DMS 273 treated with DMSO at 0.1 percent for 48 hours (cell line): Measurements from ENCODE around the gene FAM83B.
"Not testable (repeated sequence)": the region's sequence is repeated elsewhere in the genome, so short reads cannot be mapped to it uniquely, and the experiment has no call there.

Experiments
- DNase-seq: peaks from one replicate; lab custom pipeline; 2025; lab: John Stamatoyannopoulos, UW

FAM83B gene

DNA sequence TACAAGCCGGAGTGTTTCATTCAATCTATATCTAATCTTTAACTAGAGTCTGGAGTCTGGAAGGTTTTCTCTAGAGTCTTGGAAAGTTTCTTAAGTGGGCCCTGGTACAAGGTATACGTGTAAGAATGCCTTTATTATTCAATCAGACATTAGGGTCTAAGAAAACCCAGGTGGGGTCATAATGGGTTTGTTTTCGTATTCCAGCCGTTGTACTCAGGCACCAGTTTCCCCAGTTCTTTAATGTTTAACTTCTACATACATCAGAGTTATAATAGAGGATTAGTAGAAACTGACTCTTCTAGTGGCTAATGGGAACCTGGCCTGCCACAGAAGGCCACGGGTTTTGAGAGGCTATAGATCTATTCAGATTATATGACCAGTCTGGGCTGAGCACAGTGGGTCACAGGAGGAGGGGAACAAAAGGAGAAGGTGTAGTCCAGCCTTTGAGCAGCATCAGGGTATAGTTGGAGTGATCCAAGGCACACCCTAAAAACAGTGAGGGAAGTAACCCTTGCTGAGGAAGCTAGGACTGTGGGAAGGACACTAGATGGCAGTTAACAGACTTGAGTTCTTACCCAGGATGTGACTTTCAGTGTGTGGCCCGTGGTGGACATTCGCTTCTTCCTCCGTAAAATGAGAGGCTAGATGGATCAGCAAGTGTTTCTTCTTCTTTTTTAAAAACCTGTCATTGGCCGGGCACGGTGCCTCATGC is 15.5 kb downstream of the FAM83B start:
- no peak for DNase-seq

DNA sequence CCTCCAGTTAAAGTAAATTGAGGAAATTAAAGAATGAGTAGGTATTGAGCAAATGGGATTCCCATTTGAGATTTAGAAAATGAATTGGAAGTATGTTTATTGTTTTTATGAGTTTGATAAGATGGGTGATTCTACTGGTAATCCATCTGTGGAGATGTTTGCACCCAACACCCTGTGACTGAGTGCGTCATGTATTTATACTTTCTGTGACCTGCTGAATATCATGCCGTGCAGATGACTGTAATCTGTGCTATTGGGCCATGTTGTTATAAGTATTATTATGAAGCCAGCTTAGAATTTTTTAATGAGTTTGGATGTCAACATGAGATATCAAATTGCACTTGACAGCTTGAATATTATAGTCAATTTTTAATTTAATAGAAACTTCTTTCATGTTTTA is 17.7 kb downstream of the FAM83B start:
- DNase-seq, result no peak

DNA sequence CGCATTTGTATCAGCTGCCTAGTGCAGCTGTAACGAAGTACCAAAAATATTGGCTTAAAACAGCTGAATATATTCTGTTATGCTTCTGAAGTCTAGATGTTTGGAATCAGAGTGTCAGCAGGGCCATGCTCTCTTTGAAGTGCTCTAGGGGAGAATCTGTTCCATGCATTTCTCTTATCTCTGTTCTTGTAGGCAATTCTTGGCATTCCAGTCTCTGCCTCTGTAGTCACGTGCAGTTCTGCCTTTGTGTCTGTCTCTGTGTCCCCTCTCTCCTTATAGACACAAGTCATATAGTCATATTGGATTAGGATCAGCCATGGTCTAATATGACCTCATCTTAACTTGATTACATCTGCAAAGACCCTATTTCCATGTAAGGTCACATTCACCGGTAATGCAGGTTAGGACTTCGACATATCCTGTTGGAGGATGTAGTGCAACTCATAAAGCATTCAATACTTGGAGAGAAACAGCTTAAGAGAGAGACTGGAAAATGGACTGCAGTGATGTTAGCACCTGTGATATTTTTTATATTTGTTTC is 18.6 kb downstream of the FAM83B start:
- no peak for DNase-seq

DNA sequence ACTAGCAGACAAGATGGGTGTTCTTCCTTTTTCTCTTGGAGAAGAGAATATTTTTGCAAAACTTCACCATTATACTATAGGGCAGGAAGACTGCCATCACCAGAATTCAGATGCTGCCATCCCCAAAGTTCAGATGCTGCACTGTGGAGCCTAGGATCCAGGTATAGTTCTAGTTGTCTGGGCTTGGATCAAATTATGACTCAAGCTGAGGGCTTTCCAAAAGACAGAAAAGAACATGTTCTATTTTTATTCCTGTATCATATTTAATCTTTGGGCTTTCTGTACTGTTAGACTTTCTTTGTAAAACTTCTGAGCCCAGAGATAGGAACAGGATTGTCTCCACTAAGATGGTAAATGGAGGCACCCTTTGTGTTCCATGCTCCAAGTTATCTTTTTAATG is 22.0 kb downstream of the FAM83B start:
- DNase-seq, result no peak

DNA sequence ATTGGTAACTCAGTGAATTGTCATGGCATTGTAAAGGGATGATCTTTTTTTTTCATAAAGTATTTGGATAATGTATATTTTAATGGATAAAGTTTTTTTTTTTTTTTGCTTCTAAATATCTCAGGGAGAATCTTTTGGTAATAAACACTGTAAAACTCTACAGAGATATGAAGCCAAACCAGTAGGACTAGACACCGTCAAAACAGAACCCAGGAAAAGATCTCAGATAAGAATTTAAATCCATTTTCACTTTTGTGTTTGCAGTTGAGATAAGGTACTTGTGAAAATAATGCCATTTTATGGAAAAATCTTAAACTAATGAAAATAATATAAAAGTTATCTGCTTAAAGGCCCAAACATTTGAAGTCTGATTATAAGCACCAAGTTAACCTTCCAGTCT is 27.0 kb downstream of the FAM83B start:
- no peak for DNase-seq

DNA sequence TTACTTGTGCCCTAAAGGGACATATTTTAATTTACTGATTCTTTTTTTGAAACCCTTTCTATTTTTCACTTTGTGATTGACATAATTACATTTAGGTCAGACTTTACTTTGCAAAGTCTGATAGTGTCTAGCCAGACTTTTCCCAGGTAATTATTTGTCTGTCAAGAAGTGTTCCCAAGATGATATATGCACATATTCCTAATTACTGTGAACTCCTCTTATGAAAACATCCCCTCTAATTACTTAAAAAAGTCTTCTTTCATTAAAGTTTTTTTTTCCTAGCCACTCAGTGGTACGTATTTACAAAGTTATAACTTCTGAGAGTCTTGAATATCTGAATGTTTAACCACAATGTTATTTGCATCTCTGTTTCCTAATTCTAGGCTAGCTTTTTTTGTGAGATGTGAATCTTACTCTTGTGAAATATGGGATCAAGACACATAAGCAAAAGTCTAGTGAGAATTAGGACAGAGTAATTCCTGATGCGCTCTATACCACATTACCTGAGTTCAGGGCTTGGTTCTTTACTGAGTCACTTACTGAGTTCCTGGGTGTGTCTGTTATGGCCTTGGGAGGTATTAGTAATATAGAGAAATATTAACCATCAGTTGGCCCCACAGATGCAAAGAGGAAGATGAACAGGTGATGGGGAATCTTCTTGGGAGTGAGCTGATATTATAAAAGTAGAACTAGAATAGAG is 27.9 kb downstream of the FAM83B start:
- DNase-seq, result no peak

DNA sequence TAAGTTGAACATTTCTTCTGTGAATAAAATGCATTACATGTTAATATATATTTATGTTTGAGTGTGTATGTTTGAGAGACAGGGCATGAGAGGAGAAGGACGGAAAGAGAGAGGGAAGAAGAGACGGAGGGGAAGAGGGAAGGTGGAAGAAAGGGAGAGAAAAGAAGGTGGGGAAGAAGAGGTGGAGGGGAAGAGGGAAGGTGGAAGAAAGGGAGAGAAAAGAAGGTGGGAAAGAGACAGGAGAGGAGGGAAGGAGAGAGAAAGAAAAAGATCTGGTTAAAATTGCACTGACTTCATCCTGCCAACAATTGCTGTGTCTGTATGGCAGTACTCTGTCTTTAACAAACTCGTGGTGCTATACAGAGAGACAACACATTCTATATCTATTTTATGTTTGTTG is 29.0 kb downstream of the FAM83B start:
- no peak for DNase-seq

DNA sequence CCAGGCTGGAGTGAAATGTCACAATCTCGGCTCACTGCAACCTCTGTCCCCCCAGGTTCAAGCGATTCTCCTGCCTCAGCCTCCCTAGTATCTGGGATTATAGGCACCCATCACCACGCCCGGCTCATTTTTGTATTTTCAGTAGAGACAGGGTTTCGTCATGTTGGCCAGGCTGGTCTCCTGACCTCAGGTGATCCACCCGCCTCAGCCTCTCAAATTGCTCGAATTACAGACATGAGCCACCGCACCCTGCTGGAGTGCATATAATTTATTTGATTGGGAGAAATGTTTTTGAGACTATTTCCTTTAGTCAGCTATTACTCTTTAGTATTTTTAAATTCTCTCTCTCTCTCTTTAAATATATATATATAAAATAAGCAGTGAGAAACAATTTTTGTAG is 29.8 kb downstream of the FAM83B start:
- DNase-seq, result no peak

DNA sequence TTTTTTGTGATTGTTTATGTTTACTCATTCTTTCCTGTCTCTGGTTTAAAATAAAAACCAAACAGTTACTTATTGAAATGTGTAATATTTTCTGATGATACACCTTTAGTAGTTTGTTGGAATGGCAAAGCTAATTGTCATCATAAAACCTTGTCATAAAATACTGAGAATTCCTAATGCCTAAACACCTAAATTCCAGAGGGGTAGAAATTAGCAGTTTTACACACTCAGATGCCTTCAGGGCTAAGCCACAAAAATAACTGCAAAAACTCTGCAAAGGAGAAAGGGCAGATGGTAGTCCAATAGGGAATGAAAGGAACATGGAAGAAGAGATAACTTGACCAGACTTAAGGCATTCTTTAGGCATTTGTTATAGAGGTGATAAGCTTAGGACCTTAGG is 30.3 kb downstream of the FAM83B start:
- DNase-seq, result no peak

DNA sequence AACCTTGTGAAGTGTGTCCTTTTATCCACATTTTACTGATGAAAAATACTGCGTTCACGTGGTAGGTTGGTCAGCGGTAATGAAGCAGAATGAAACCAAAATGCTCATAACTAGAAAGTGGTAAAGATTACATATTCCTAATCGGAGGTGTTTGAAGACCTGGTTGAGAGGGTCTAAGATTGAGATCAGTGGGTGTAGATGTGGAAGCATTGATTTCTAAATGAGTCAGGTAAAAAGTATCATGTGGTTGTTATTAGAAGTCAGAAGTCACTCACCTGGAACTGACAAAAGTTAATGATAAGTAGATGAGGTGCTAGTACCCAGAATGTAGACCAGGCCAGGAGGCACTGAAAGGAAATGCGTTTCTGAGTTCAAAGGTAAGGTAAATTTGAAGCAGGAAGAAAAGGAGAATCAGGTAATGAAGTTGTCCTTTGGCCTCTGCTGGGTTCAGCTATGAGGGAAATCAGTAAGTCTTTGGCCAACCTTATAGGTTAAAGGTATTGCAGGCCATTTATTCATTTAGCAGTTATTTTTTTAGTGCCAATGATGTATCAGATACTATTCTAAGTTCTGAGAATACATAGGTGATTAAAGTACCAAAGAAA is 31.2 kb downstream of the FAM83B start:
- no peak for DNase-seq

DNA sequence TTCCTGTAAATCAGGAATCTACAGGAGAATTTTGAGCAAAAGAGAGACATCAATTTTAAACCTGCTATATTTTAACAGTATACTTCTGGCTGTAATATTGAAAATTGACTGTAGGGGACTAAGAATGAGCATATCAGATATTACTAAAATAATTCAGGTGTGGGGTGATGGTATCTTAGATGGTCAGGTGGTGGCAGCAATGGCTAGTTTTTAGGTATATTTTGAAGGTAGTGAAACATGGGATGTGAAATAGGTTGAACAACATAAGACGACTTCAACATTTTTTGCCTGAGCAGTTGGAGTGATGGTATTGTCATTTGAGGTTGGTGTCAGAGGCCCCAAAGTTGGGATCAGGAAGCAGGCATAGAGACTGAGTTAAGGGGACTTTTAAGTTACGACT is 32.1 kb downstream of the FAM83B start:
- DNase-seq, result no peak

DNA sequence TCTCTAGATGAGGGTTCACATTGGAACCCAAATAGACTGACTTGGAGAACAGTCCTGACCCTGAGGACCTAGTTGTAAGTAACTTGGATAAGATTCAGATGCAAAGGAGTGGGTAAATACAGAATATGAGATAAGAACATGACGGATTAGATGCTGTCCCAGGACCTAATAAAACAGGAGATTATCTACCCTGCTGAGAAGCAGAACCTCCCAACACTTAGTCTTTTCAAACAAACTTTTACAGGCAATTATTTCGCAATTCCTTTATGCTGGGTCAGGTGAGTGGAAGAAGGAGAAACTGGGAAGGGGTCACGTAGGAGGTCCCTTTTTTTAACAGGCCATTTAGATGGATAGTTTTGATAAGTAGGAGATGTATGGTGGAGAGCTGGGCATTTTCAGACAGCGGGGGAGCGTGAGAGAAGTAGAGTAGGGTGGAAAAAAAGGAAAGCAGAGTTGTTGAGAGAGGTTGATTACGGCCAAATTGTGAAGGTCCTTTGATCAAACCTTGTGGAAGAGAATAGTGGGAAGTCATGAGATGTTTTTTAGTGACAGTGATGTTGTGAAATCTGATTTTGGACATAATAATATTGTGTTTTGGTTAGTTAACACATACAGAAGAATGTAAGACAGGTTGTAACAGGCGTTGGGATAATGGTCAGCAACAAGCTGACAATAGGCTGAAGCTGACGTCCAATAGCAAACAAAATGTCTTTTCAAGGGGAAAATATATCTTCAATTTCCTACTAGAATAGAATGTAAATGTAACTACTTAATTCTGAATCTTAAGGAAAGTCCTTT is 32.8 kb downstream of the FAM83B start:
- DNase-seq, result no peak

DNA sequence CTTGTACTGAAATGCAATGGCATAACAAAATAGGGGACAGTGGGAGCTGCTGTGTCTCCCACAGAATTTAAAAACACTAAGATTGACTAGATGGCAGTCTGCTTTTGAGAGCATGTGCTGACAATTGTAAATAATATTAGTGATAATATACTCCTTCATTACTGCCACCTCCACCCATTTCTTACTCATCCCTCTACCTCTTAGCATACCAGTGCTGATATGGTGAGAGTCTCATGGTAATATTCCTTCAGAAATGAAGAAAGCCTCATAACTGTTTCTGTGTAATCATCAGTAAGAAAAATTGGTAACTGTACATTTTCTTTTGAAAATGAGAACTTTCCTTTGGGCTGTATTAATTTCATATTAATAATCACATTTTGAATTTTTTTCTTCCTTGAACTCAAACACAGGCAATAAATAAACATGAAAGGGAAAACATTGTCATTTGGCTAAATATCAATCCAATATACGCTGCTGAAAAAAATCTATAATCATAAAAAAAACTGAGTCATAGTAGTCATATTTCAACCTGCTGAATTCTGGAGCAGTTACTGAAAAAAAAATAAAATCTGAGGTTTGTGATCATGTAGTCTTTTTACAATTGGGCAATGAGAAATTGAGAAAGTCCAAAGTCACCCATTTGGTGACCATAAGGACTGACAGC is 34.6 kb downstream of the FAM83B start:
- no peak for DNase-seq

DNA sequence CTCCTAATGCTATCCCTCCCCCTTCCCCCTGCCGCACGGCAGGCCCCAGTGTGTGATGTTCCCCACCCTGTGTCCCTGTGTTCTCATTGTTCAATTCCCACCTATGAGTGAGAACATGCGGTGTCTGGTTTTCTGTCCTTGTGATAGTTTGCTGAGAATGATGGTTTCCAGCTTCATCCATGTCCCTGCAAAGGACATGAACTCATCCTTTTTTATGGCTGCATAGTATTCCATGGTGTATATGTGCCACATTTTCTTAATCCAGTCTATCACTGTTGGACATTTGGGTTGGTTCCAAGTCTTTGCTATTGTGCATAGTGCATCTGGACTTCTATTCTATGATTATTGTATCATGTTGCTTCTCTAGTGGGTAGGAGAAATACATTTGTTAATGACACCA is 35.3 kb downstream of the FAM83B start:
- not testable (repeated sequence) for DNase-seq

DNA sequence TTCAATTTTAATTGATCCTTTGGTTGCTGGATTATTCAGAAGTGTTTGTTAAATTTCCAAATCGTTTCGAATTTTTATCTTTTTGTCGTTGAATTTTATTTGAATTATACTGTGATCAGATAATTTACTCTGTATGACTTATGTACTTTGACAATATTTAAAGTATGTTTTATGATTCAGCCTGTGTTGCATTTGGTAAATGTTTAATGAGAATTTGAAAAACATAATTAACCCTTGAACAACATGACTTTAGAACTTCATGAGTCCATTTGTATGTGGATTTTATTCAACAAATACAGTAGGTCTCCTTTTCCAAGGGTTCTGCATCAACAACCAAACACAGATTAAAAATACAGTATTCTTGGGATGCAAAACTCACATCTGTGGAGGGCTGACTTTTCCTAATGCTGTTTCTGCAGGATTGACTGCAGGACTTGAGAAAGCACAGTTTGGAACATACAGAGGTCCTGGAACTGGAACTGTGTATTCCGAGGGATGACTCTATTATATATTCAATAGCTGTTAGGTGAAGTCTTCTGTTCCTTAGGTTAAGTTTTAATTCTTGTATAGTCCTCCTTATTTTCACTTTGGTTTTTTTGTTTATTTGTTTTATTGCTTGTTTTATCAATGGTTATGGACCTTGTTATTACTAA is 40.5 kb downstream of the FAM83B start:
- no peak for DNase-seq

DNA sequence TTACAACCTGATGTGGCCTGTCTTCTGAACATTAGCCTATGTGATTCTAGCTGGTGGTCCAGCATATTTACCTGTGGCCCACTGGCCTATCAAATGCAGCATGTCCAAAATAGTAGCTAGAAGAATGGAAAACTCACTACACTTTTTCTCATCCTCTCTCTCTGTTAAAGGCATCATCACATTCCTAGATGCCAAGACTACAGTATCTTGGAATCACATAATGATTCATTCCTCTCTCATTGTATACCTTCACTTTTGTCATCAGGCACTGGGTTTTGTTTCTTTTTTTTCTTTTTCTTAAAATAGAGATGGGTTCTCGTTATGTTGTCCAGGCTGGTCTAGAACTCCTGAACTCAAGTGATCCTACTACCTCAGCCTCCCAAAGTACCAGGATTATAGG is 45.0 kb downstream of the FAM83B start:
- DNase-seq, result no peak

DNA sequence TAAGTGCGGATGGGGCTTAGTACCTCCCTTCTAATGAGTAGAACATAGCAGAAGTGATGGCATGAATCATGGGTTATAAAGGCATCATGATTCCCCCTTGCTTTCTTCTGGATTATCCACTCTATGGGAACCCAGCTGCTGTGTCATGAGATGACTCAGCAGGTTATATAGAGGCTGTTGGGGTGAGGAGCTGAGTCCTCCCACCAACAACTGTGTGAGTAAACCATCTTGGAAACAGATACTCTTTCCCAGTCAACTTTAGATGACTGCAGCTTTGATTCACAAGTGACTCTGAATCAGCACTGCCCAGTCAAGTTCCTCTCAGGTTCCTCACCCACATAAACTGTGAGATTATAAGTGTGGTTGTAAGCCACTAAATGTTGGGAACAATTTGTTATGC is 46.3 kb downstream of the FAM83B start:
- no peak for DNase-seq

DNA sequence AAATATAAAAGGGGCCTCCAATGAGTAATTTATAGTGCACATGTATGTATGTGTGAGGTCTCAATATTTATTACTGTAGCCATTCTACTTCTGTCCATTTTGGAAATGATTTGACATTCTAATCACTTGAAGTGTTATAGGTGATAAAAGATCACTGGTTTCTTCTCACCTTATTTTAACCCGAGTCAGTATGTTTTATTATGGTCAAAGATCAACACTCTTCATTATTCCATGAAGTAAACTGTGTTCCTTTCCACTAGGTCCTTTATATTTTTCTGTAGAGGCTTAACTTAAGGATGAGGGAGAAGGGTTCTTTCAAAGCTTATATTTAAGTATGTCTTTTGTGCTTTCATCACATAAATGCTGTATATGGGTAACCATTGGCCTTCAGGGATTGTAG is 47.2 kb downstream of the FAM83B start:
- no peak for DNase-seq

DNA sequence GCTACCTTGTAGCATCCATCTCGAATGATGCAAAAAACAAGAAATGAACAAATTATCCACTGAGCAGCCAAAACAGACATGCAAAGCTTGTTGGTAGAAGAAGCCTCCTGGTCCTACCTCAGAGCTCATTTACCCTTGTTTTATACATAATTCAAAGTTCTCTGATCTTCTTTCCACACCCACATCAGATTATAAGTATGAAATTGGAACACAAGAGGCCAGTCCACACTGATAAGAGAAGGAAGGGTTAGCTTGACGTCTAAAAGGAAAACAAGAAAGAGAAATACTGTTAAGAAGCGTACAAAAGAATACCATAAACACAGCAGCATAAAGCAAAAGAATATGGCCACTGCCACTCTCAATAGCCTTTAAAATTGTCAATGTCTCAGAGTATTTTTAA is 49.7 kb downstream of the FAM83B start:
- DNase-seq, result no peak

DNA sequence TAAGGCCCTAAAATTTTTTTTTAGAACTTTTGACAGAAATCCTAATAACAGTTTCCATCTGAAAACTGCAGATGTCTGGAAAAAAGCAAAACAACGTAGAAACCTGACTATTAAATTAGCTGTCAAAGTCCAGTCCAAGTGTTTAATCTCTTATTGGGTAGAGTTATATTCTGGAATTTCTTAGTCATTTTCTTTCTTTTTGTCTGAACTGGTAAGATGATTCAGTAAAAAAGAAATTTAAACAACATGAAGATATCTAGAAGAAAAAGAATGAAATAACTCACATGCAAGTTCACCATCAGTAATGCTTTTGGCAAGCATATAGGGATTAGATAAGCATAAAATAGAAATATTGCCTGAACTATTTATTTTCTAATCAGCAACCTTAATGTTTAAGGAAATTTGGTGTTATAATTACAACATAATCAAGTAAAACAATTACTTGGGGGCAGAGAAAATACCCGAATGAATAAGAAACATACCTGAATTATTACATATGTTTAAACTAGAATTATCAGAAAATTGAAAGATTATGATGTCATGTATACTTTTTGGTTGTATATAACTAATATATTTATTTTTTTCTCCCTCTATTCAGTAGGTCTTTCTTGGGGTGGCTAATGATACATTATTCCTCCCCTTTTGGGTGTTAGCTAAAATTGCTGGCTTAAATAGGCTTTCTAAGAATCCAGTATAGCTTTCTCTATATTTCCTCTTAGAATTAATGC is 51.1 kb downstream of the FAM83B start:
- no peak for DNase-seq

DNA sequence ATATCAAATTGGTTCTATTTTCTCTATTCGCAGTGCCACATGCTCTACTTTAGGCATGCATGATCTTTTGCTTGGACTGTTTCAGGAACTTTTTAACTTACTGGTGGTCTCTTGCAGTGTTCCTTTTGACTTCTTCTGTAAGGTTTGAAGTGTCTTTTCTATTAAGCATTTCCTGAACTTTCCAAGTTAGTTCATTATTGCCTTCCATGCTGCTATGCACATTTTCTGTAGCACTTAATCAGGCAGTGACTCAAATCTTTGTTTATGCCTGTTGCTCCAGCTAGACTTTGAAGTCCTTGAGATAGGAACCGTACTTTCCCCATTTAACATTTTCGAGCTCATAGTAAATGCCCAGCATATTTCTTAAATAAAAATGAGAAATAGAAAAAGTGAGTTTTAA is 52.2 kb downstream of the FAM83B start:
- no peak for DNase-seq
